Body of pancreas (tissue), 4 donors: ENCODE data around the gene ATXN1. TPM values are rescaled to one million over a fixed set of nuclear protein-coding genes. Genes with fewer than 3 reads are reported as not detected.

Experiments used
- ATAC-seq: fragments of 150-250 bp; one replicate; pipeline ENCODE4 v1.9.1; 2016
- DNase-seq, 4 donors: peaks; one replicate each; pipeline ENCODE4 v3.0.0-alpha.2; 2019
- H3K27ac ChIP-seq, 4 donors: fragments of 200-600 bp; sonication (generic); 1 replicate in 3 of 4; 2 replicates in 1 of 4; pipeline versions ENCODE4 v1.5.1 to v1.6.1; 2016 to 2019; ENCODE audit warnings: mild to moderate bottlenecking in 1 of 4, mixed read lengths in 1 of 4, moderate library complexity in 1 of 4
- H3K27me3 ChIP-seq, 2 donors: fragments of 200-600 bp; sonication (generic); one replicate each; pipeline ENCODE4 v1.6.0; 2016; ENCODE audit warnings: mild to moderate bottlenecking in 1 of 2
- H3K36me3 ChIP-seq, 2 donors: fragments of 200-600 bp; sonication (generic); replicated peaks in 1 of 2; 2 replicates each; pipeline ENCODE4 v1.5.1; 2016; ENCODE audit warnings: low read depth in 2 of 2; ENCODE audit not compliant: insufficient read depth in 1 of 2
- H3K4me1 ChIP-seq: fragments of 200-600 bp; sonication (generic); one replicate; pipeline ENCODE4 v1.6.0; 2016
- H3K4me3 ChIP-seq, 2 donors: fragments of 200-600 bp; sonication (generic); 1 replicate in 1 of 2; 2 replicates in 1 of 2; pipeline ENCODE4 v1.5.1; 2016 to 2019
- H3K9me3 ChIP-seq, 3 donors: fragments of 200-600 bp; sonication (generic); 1 replicate in 2 of 3; 2 replicates in 1 of 3; pipeline ENCODE4 v1.5.1; 2016
- CTCF ChIP-seq, 7 experiments: fragments of 450-650 bp in 4 of 7; fragments of 200-600 bp in 3 of 7; sonication (generic) in 3 of 7; IDR thresholded peaks; one replicate each; pipeline ENCODE4 v1.5.1; 2016 to 2019; ENCODE audit warnings: antibody characterized with exemption in 7 of 7
- POLR2A ChIP-seq, 3 donors: fragments of 450-650 bp; IDR thresholded peaks; one replicate each; pipeline ENCODE4 v1.6.1; 2016; ENCODE audit warnings: antibody characterized with exemption in 3 of 3, mild to moderate bottlenecking in 2 of 3
- WGBS, 2 donors: methylation state at CpG; one replicate each; pipeline ENCODE4 v1.1.5; 2017; 5-methylcytosine and 5-hydroxymethylcytosine counted together
- intact Hi-C: fragments of 100-400 bp; cut with DNase I; formaldehyde crosslinking; loops from one replicate; pipeline ENCODE4 v1.15.1; 2023
- total RNA-seq, 2 donors: library from RNA; depleted of rRNA; stranded (reverse); fragments of >200 nt; gene quantifications; one replicate each; pipeline ENCODE4 v1.1.0, GENCODE V29; 2016

The ATXN1 gene
- total RNA-seq, 2 donors from 2014 or later, result 24.6 to 24.7 TPM

- Histone ChIP-seq H3K4me1 (no peaks in the 10 kb centered on the region), H3K9me3 (no peaks in the 10 kb centered on the region), H3K36me3 (no peaks in the 10 kb centered on the region), H3K4me3 (no peak overlapping the region), H3K27me3 (no peaks in the 10 kb centered on the region), H3K27ac (no peak overlapping the region)
- intact Hi-C loops, result no loop called here
- ATAC-seq (no peak), DNase-seq (no peak)
- TF ChIP-seq CTCF (IDR thresholded peaks at IDR 0.05) (no peak), POLR2A (IDR thresholded peaks at IDR 0.05) (no peak)
- 87 to 88% methylated on average over 2 of the region's 2 CpGs for WGBS, 2 donors
Measured at GRCh38 chr6:16626650-16627049, 134.6 kb downstream of the ATXN1 start.

- H3K4me1 ChIP-seq, result peaks cover 4% of the 10 kb centered on the region
- ATAC-seq, result no peak
- H3K36me3 ChIP-seq, result no peaks in the 10 kb centered on the region
- TF ChIP-seq CTCF (IDR thresholded peaks at IDR 0.05) (no peak), POLR2A (IDR thresholded peaks at IDR 0.05) (no peak)
- H3K27me3 ChIP-seq, result no peaks in the 10 kb centered on the region
- peak in 1 of 4 donors; percentile 15 for DNase-seq
- intact Hi-C loops, result no loop called here
- H3K9me3 ChIP-seq, result no peaks in the 10 kb centered on the region
- H3K27ac ChIP-seq, result no peak overlapping the region
- 70 to 72% methylated on average over 10 of the region's 10 CpGs for WGBS, 2 donors
- H3K4me3 ChIP-seq, result no peak overlapping the region
Measured at GRCh38 chr6:16625291-16626265, 135.7 kb downstream of the ATXN1 start.

DNA sequence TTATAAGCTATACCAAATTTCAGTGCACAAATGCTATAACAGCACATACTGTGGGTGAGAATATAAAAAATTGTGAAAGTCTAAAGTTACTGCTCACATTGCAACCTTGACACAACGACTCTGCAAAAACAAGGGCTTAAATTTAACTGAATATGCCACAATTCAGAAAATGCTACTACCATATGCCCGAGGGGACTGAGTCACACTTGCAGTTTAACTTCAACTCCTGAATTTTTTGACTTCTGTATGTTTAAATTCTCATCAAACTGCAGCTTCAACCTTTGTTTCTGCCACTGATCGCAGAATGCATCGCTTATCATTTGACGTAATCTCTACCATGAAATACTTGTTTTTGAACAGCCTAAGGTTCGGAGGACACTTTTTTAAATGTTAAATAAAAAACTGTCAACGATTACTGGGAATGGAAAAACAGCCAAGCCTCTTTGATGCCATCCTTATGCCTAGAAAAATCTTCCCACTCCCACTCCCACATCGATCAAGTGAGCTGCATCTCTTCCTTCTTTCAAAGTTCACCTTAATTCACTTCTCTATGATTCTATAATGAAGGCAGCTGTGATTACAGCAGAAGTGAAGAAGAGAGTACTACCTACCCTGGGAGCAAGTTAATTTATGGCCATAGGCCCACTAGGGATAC lies 136.5 kb downstream of the ATXN1 start:
- no peak overlapping the region for H3K4me3 ChIP-seq
- ATAC-seq (no peak), DNase-seq (no peak)
- intact Hi-C loops, result no loop called here
- no peaks in the 10 kb centered on the region for H3K9me3 ChIP-seq
- peaks cover 4% of the 10 kb centered on the region for H3K4me1 ChIP-seq
- H3K36me3 ChIP-seq, result no peaks in the 10 kb centered on the region
- 93 to 94% methylated on average over 8 of the region's 8 CpGs for WGBS, 2 donors
- H3K27me3 ChIP-seq, result no peaks in the 10 kb centered on the region
- TF ChIP-seq CTCF (IDR thresholded peaks at IDR 0.05) (no peak), POLR2A (IDR thresholded peaks at IDR 0.05) (no peak)
- no peak overlapping the region for H3K27ac ChIP-seq

DNA sequence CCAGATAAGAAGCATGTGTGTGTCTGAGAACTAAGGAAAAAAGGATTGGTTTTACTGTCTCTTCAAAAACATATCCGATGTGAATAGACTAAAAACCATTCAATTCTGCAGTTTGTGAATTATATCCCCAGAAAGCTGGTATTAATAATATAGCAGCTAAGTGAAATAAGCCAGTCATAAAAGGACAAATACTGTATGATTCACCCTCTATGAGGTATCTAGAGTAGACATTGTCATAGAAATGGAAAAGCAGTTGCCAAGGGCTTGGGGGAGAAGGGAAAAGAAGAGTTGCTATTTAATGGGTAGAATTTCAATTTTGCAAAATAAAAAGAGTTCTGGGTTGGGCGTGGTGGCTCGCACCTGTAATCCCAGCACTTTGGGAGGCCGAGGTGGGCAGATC lies 137.5 kb downstream of the ATXN1 start:
- ATAC-seq (no peak), DNase-seq (no peak)
- intact Hi-C loops, result no loop called here
- H3K4me1 ChIP-seq, result peaks cover 4% of the 10 kb centered on the region
- no peaks in the 10 kb centered on the region for H3K9me3 ChIP-seq
- H3K27ac ChIP-seq, result no peak overlapping the region
- 92 to 93% methylated on average over 4 of the region's 4 CpGs for WGBS, 2 donors
- no peak for TF ChIP-seq CTCF (IDR thresholded peaks at IDR 0.05)
- no peaks in the 10 kb centered on the region for H3K27me3 ChIP-seq
- no peaks in the 10 kb centered on the region for H3K36me3 ChIP-seq
- H3K4me3 ChIP-seq, result no peak overlapping the region
